Umbilical cord (tissue), 2 donors: ENCODE data around the gene SCD. TPM values are rescaled to one million over a fixed set of nuclear protein-coding genes. Genes with fewer than 3 reads are reported as not detected.

ENCODE experiments used
- DNase-seq: peaks from one replicate; pipeline ENCODE4 v3.0.0-alpha.2; 2015; ENCODE audit warnings: low spot score
- total RNA-seq: library from RNA; depleted of rRNA; stranded (reverse); fragments of >200 nt; gene quantifications from one replicate; pipeline ENCODE4 v1.2.3, GENCODE V29; 2014; ENCODE audit warnings: low replicate concordance; ENCODE audit not compliant: insufficient read depth

The SCD gene
- total RNA-seq, 1 donor from 2014 or later: 52.0 TPM

- DNase-seq: no peak
Observed at GRCh38 chr10:100396605-100397004, 49.6 kb downstream of the SCD start.

GRCh38 chr10:100401631-100402328 lies 54.7 kb downstream of the SCD start:
- no peak for DNase-seq

- DNase-seq: no peak
Observed at GRCh38 chr10:100403734-100404133, 56.7 kb downstream of the SCD start.

GRCh38 chr10:100413173-100413572 lies 66.1 kb downstream of the SCD start:
- no peak for DNase-seq

Other genes with a start within 250 kb of the SCD start
- gene ERLIN1, start 161.2 kb upstream of the SCD start, total RNA-seq: 15.6 TPM
- gene CHUK, start 117.6 kb upstream of the SCD start, total RNA-seq: 23.4 TPM
- 11.1 TPM for gene CWF19L1, start 79.6 kb upstream of the SCD start, total RNA-seq
- gene BLOC1S2, start 60.6 kb upstream of the SCD start, total RNA-seq: 27.0 TPM
- not detected for gene PKD2L1, start 17.0 kb upstream of the SCD start, total RNA-seq
- 0.72 TPM for gene WNT8B, start 115.8 kb downstream of the SCD start, total RNA-seq
- 4.6 TPM for gene SEC31B, start 172.6 kb downstream of the SCD start, total RNA-seq
- 74.9 TPM for gene NDUFB8, start 182.6 kb downstream of the SCD start, total RNA-seq
- 13.2 TPM for gene HIF1AN, start 188.7 kb downstream of the SCD start, total RNA-seq